Stomach (tissue), 9 donors: ENCODE measurements around the gene TFAP2A. TPM values are rescaled to one million over a fixed set of nuclear protein-coding genes. Genes with fewer than 3 reads are reported as not detected.

Source experiments
- DNase-seq, 2 donors: peaks; one replicate each; pipeline versions ENCODE4 v3.0.0 to v3.0.0-alpha.2; 2013 to 2019
- H3K27ac ChIP-seq, 5 donors: fragments of 200-600 bp in 4 of 5; sonication (generic) in 4 of 5; one replicate each; pipeline ENCODE4 v1.5.1; 2013 to 2019; ENCODE audit warnings: mild to moderate bottlenecking in 1 of 5, moderate library complexity in 1 of 5
- H3K27me3 ChIP-seq, 3 donors: fragments of 200-600 bp; sonication (generic); one replicate each; pipeline ENCODE4 v1.5.1; 2017 to 2019; ENCODE audit warnings: mixed run types in 1 of 3
- H3K36me3 ChIP-seq, 4 donors: fragments of 200-600 bp; sonication (generic); 1 replicate in 3 of 4; 2 replicates in 1 of 4; pipeline ENCODE4 v1.5.1; 2016 to 2019
- H3K4me1 ChIP-seq, 4 donors: fragments of 200-600 bp; sonication (generic); one replicate each; pipeline ENCODE4 v1.5.1; 2016 to 2019
- H3K4me3 ChIP-seq, 4 donors: fragments of 200-600 bp; sonication (generic) in 3 of 4; one replicate each; pipeline ENCODE4 v1.5.1; 2016 to 2019; ENCODE audit warnings: mild to moderate bottlenecking in 1 of 4
- H3K9me3 ChIP-seq, 4 donors: fragments of 200-600 bp; sonication (generic); one replicate each; pipeline ENCODE4 v1.5.1; 2016 to 2019
- EP300 ChIP-seq: sonication (generic); formaldehyde crosslinking; IDR thresholded peaks from one replicate; pipeline ENCODE4 v1.6.1; 2017; ENCODE audit warnings: antibody characterized with exemption
- POLR2A ChIP-seq, 4 donors: fragments of 450-650 bp; IDR thresholded peaks; one replicate each; pipeline ENCODE4 v1.6.1; 2016; ENCODE audit warnings: antibody characterized with exemption in 4 of 4, control low read depth in 2 of 4, mild to moderate bottlenecking in 1 of 4, moderate library complexity in 1 of 4
- POLR2AphosphoS5 ChIP-seq, 3 donors: sonication (generic); formaldehyde crosslinking; IDR thresholded peaks; one replicate each; pipeline ENCODE4 v1.6.1; 2016; ENCODE audit warnings: antibody characterized with exemption in 3 of 3
- WGBS, 5 donors: extraction: QIAGEN DNeasy Blood & Tissue Kit in 3 of 5; methylation state at CpG; one replicate each; pipeline versions ENCODE4 v1.1.5 to v1.1.7; 2013 to 2018; 5-methylcytosine and 5-hydroxymethylcytosine counted together
- intact Hi-C: fragments of 100-400 bp; cut with DNase I; formaldehyde crosslinking; loops from one replicate; pipeline ENCODE4 v1.15.1; 2023; ENCODE audit warnings: low total_unique reads
- polyA plus RNA-seq, 3 donors: library from polyadenylated mRNA; stranded (reverse); fragments of 200-250 nt; gene quantifications; one replicate each; pipeline ENCODE4 v1.2.3, GENCODE V29; 2013
- total RNA-seq, 5 donors: library from RNA; depleted of rRNA; stranded (reverse); fragments of >200 nt; gene quantifications; one replicate each; pipeline versions ENCODE4 v1.1.0 to v1.2.3, GENCODE V29; 2014 to 2016
- TF ChIP-seq, protein P1 (sequence below), 7 experiments: fragments of 450-650 bp in 4 of 7; fragments of 200-600 bp in 3 of 7; sonication (generic) in 3 of 7; IDR thresholded peaks; one replicate each; pipeline ENCODE4 v1.5.1; 2016 to 2019; ENCODE audit warnings: antibody characterized with exemption in 7 of 7, control low read depth in 2 of 7, mild to moderate bottlenecking in 1 of 7
- donor health status: healthy with polysubstance abuse.
- donor health status: Bipolar disorder and iron deficiency.
- donor health status: healthy.

TFAP2A gene
- total and polyA plus RNA-seq, 8 donors, result 0.18 to 10.1 (median 0.50) TPM; not detected in 5

- intact Hi-C loops, result no loop called here
- no peak for TF ChIP-seq EP300
- H3K27me3 ChIP-seq, result peaks cover 37 to 100% (median 98%) of the 10 kb centered on the region in 3 donors
- no peaks in the 10 kb centered on the region for H3K36me3 ChIP-seq
- 13% methylated on average over 60 to 64 of the region's 64 CpGs for WGBS, 5 donors
- H3K4me1 ChIP-seq, result peaks cover 16 to 39% (median 29%) of the 10 kb centered on the region in 4 donors
- no peak overlapping the region for H3K27ac ChIP-seq
- H3K4me3 ChIP-seq, result no peak overlapping the region
- DNase-seq, result no peak
- H3K9me3 ChIP-seq, result peaks cover 0 to 25% (median 4%) of the 10 kb centered on the region in 4 donors
These were observed 30.0 kb downstream of the TFAP2A start for GRCh38 chr6:10384610-10385523.

DNA sequence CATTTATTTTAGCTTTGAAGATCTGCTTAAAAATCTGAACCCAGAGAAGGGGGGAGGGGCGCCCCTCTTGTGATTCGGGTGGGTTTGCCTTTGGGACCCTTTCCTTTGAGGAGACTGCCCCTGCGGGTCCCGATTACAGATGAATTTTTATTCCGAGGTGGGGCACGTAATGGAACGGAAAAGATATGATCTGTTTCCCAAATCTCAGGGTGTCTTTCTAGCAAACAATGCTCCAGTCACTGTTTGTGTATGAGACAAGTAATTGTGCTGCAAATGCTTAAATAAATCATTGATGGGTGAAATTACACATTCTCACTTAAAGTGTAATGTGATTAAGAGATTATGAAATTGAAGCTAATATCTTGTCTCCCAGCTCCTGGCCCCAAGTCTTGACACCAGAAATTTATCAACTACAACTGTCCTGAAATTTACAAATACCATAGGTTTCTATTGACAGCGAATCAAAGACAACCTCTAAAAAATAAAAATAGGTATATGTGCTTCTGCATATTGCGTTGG lies 30.7 kb downstream of the TFAP2A start:
- H3K27ac ChIP-seq, result no peak overlapping the region

DNA sequence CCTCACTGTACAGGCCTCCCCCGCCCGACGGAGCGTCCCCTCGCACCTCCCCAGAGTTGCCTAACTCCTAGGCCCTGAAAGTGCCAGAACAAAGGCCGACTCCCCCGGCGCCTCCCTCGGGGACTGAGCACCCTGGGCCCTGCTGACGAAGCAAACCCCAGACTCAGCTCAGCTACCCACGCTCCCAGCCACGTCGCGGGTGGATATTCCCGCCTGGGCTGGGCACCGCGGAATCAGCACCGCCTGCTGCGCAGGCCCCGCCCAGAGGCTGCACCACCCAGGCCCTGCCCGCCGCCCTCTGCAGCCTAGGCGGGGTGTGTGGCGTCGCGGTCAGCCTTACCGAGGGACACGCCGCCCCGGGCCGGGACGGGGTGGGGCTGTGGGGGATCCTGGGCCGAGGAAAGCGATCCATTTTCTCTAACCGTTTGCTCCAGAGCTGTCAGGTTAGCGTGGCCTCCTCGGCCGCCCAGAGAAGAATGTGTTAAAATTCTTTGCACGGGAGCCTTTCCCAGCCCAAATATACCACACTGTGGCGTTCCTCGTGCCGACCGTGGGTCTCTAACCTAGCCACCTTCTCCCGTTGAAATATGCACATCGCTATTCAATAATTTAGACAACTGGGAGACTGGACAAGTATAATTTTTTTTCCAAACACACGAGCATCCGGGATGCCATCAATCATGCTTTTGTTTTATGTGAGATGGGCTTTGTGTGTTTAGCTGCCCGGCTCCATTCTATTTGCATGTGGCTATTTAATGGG lies 31.4 kb downstream of the TFAP2A start:
- H3K4me1 ChIP-seq, result peaks cover 16 to 38% (median 28%) of the 10 kb centered on the region in 4 donors
- H3K9me3 ChIP-seq, result peaks cover 0 to 20% (median 4%) of the 10 kb centered on the region in 4 donors
- no peak overlapping the region for H3K27ac ChIP-seq
- TF ChIP-seq POLR2AphosphoS5 (IDR thresholded peaks at IDR 0.05), result no peak
- TF ChIP-seq, protein P1, sequence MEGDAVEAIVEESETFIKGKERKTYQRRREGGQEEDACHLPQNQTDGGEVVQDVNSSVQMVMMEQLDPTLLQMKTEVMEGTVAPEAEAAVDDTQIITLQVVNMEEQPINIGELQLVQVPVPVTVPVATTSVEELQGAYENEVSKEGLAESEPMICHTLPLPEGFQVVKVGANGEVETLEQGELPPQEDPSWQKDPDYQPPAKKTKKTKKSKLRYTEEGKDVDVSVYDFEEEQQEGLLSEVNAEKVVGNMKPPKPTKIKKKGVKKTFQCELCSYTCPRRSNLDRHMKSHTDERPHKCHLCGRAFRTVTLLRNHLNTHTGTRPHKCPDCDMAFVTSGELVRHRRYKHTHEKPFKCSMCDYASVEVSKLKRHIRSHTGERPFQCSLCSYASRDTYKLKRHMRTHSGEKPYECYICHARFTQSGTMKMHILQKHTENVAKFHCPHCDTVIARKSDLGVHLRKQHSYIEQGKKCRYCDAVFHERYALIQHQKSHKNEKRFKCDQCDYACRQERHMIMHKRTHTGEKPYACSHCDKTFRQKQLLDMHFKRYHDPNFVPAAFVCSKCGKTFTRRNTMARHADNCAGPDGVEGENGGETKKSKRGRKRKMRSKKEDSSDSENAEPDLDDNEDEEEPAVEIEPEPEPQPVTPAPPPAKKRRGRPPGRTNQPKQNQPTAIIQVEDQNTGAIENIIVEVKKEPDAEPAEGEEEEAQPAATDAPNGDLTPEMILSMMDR (IDR thresholded peaks at IDR 0.05), result no peak
- no peak for TF ChIP-seq EP300
- TF ChIP-seq POLR2A (IDR thresholded peaks at IDR 0.05), result no peak
- peaks cover 31 to 92% (median 85%) of the 10 kb centered on the region in 3 donors for H3K27me3 ChIP-seq
- H3K4me3 ChIP-seq, result peak overlapping the region in 3 of 4 donors; percentile 2 to 37 (median 16)
- H3K36me3 ChIP-seq, result no peaks in the 10 kb centered on the region
- intact Hi-C loops, result no loop called here
- WGBS, 5 donors, result 3 to 7% (median 6%) methylated on average over 42 to 48 of the region's 48 CpGs
- peak in 1 of 2 donors; percentile 48 for DNase-seq

More for the DNA sequence above, 30.7 kb downstream of the TFAP2A start:
- WGBS, 5 donors, result 9 to 13% (median 12%) methylated on average over 9 of the region's 9 CpGs
- intact Hi-C loops, result no loop called here
- Histone ChIP-seq H3K36me3 (no peaks in the 10 kb centered on the region), H3K27me3 (peaks cover 31 to 93% (median 91%) of the 10 kb centered on the region in 3 donors), H3K4me3 (no peak overlapping the region), H3K9me3 (peaks cover 0 to 20% (median 4%) of the 10 kb centered on the region in 4 donors), H3K4me1 (peaks cover 16 to 38% (median 28%) of the 10 kb centered on the region in 4 donors)
- no peak for TF ChIP-seq POLR2A (IDR thresholded peaks at IDR 0.05)
- TF ChIP-seq POLR2AphosphoS5 (IDR thresholded peaks at IDR 0.05), result no peak
- TF ChIP-seq, protein P1 (IDR thresholded peaks at IDR 0.05), result no peak
- TF ChIP-seq EP300, result no peak
- DNase-seq, result no peak

DNA sequence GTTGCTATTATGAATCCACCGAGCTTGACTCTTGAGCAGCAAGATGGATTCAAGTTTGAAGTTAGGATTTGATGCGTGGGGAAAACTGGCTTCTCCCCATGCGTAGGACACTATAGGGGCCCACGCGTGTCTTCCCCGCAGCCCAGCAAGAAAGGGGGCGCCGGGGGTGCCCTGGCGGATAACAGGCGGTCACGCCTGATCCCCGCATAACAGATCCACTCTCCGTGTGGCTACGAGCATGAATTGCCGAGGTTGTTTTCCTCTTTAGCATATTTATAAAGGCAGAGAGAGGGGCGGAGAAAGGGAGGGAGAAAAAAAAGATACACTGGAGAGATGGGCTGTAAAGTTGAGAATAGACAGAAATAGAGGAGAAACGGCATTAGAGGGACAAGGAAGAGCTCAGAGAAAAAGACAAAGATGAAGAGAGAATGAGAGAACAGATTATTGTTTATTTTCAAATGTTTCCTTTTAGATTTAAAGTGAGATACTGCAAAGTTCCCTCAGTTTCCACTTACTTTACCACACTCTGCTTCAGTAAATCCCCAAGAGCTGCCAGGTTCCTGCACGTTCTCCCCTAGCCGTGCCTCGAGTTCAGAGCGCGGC lies 32.0 kb downstream of the TFAP2A start:
- Histone ChIP-seq H3K27ac (no peak overlapping the region), H3K27me3 (peaks cover 31 to 92% (median 78%) of the 10 kb centered on the region in 3 donors), H3K4me1 (peaks cover 16 to 38% (median 28%) of the 10 kb centered on the region in 4 donors), H3K36me3 (no peaks in the 10 kb centered on the region), H3K4me3 (peak overlapping the region in 2 of 4 donors; percentile 16 to 37), H3K9me3 (peaks cover 0 to 20% (median 4%) of the 10 kb centered on the region in 4 donors)
- intact Hi-C loops, result no loop called here
- DNase-seq, result no peak
- 8 to 19% (median 9%) methylated on average over 22 of the region's 22 CpGs for WGBS, 5 donors
- no peak for TF ChIP-seq EP300
- TF ChIP-seq POLR2A (IDR thresholded peaks at IDR 0.05), result no peak
